H1 (cell line): ENCODE results near the gene KLHL18. TPM values are rescaled to one million over a fixed set of nuclear protein-coding genes. Genes with fewer than 3 reads are reported as not detected.

Experiments
- CTCF ChIA-PET: fragments of 300-600 bp; sonication (Branson Sonifier 250); formaldehyde crosslinking; loops from one replicate; lab custom pipeline; 2021; ENCODE audit not compliant: partially characterized antibody; lab: Charles Lee
- POLR2A ChIA-PET: fragments of 300-600 bp; sonication (Branson Sonifier 250); formaldehyde crosslinking; loops from one replicate; lab custom pipeline; 2021; ENCODE audit warnings: inconsistent platforms; ENCODE audit not compliant: partially characterized antibody; lab: Charles Lee
- DNase-seq, 2 experiments: peaks; one replicate each; pipeline versions ENCODE4 v3.0.0 to v3.0.0-alpha.2; 2010 to 2022; ENCODE audit warnings: low spot score in 2 of 2, low read depth in 1 of 2, mixed read lengths in 1 of 2
- FAIRE-seq: peaks from 2 replicates; lab custom pipeline; 2011; peaks lifted over from hg19 to GRCh38; lab: Jason Lieb, UNC
- H2AFZ ChIP-seq: 2 replicates; pipeline ENCODE4 v1.8.1; 2012; ENCODE audit warnings: low read length, inconsistent platforms
- H2AK5ac ChIP-seq: 2 replicates; pipeline ENCODE4 v1.6.1; 2013; ENCODE audit warnings: low read depth, low read length
- H2BK120ac ChIP-seq: replicated peaks from 2 replicates; pipeline ENCODE3; 2013; ENCODE audit warnings: low read depth, low read length, inconsistent platforms
- H2BK12ac ChIP-seq: 2 replicates; pipeline ENCODE4 v1.6.1; 2013; ENCODE audit warnings: low read depth, low read length
- H2BK15ac ChIP-seq: 2 replicates; pipeline ENCODE4 v1.6.1; 2013; ENCODE audit warnings: low read length
- H2BK20ac ChIP-seq: 2 replicates; pipeline ENCODE4 v1.6.1; 2013; ENCODE audit warnings: low read length
- H2BK5ac ChIP-seq: 2 replicates; pipeline ENCODE4 v1.6.1; 2013; ENCODE audit warnings: low read depth, low read length
- H3K14ac ChIP-seq: 2 replicates; pipeline ENCODE4 v1.6.1; 2013; ENCODE audit warnings: inconsistent platforms; ENCODE audit not compliant: insufficient read length
- H3K18ac ChIP-seq: 2 replicates; pipeline ENCODE4 v1.6.1; 2013; ENCODE audit warnings: low read length; ENCODE audit errors: extremely low read depth
- H3K23ac ChIP-seq: 2 replicates; pipeline ENCODE4 v1.6.1; 2013; ENCODE audit warnings: inconsistent platforms; ENCODE audit not compliant: insufficient read length
- H3K23me2 ChIP-seq: 2 replicates; pipeline ENCODE4 v1.6.1; 2013; ENCODE audit warnings: low read depth, low read length
- H3K27ac ChIP-seq: 2 replicates; pipeline ENCODE4 v1.6.1; 2011; ENCODE audit warnings: low read depth, low read length, inconsistent platforms
- H3K27me3 ChIP-seq, 4 experiments: replicated peaks in 1 of 4; 1 replicate in 1 of 4; 2 replicates in 3 of 4; pipeline versions ENCODE4 v1.6.1 to v1.8.1; 2011 to 2013; ENCODE audit warnings: low read length in 3 of 4, mild to moderate bottlenecking in 3 of 4, inconsistent platforms in 2 of 4, mixed read lengths in 2 of 4, moderate library complexity in 1 of 4; ENCODE audit not compliant: control insufficient read depth in 3 of 4, insufficient read depth in 3 of 4; ENCODE audit errors: extremely low read depth in 1 of 4
- H3K36me3 ChIP-seq, 4 experiments: 2 replicates each; pipeline versions ENCODE4 v1.6.1 to v1.8.1; 2011 to 2013; ENCODE audit warnings: mild to moderate bottlenecking in 4 of 4, low read length in 3 of 4, moderate library complexity in 2 of 4, control low read depth in 1 of 4, inconsistent platforms in 1 of 4; ENCODE audit not compliant: insufficient read depth in 4 of 4, control insufficient read depth in 2 of 4
- H3K4ac ChIP-seq: replicated peaks from 2 replicates; pipeline ENCODE3; 2013; ENCODE audit warnings: low read length, low read depth, mixed read lengths, inconsistent platforms; ENCODE audit not compliant: insufficient read length
- H3K4me1 ChIP-seq, 4 experiments: replicated peaks in 1 of 4; 1 replicate in 1 of 4; 2 replicates in 3 of 4; pipeline versions ENCODE4 v1.6.1 to v1.8.1; 2011 to 2013; ENCODE audit warnings: low read length in 3 of 4, inconsistent platforms in 2 of 4, mixed read lengths in 1 of 4; ENCODE audit not compliant: insufficient read depth in 4 of 4, control insufficient read depth in 3 of 4
- H3K4me2 ChIP-seq, 2 experiments: 2 replicates each; pipeline versions ENCODE4 v1.6.1 to v1.8.1; 2011 to 2013; ENCODE audit warnings: low read depth in 2 of 2, low read length in 2 of 2, control low read depth in 1 of 2, inconsistent platforms in 1 of 2, mild to moderate bottlenecking in 1 of 2; ENCODE audit not compliant: insufficient read depth in 1 of 2
- H3K4me3 ChIP-seq, 4 experiments: fragments of 200-600, 300-600 bp in 1 of 4; sonication (generic), shearing (Covaris generic), sonication (Bioruptor Twin) in 1 of 4; 2 replicates each; pipeline versions ENCODE4 v1.5.1 to v1.8.1; 2011 to 2016; ENCODE audit warnings: low read length in 4 of 4, low read depth in 3 of 4, control low read depth in 2 of 4, inconsistent platforms in 2 of 4, mild to moderate bottlenecking in 2 of 4, mixed read lengths in 1 of 4, moderate library complexity in 1 of 4; ENCODE audit not compliant: insufficient read depth in 2 of 4; ENCODE audit errors: extremely low read depth in 1 of 4
- H3K56ac ChIP-seq: replicated peaks from 2 replicates; pipeline ENCODE3; 2013; ENCODE audit warnings: low read depth, mild to moderate bottlenecking, mixed read lengths, low read length, inconsistent platforms; ENCODE audit not compliant: insufficient read length
- H3K79me1 ChIP-seq: 2 replicates; pipeline ENCODE4 v1.6.1; 2013; ENCODE audit warnings: low read depth, low read length, control low read depth
- H3K79me2 ChIP-seq, 2 experiments: 2 replicates each; pipeline versions ENCODE4 v1.6.1 to v1.8.1; 2012 to 2013; ENCODE audit warnings: low read length in 2 of 2, mild to moderate bottlenecking in 2 of 2, inconsistent platforms in 1 of 2; ENCODE audit not compliant: insufficient read depth in 2 of 2, control insufficient read depth in 1 of 2
- H3K9ac ChIP-seq, 4 experiments: replicated peaks in 1 of 4; 1 replicate in 1 of 4; 2 replicates in 3 of 4; pipeline versions ENCODE4 v1.6.1 to v1.8.1; 2011 to 2013; ENCODE audit warnings: low read depth in 3 of 4, low read length in 3 of 4, control low read depth in 2 of 4, mild to moderate bottlenecking in 2 of 4, moderate library complexity in 2 of 4, inconsistent platforms in 1 of 4; ENCODE audit errors: extremely low read depth in 1 of 4
- H3K9me3 ChIP-seq, 2 experiments: 2 replicates each; pipeline versions ENCODE4 v1.6.1 to v1.8.1; 2012 to 2013; ENCODE audit warnings: mild to moderate bottlenecking in 2 of 2, moderate library complexity in 2 of 2, control low read depth in 1 of 2, inconsistent platforms in 1 of 2, low read depth in 1 of 2, low read length in 1 of 2, mixed read lengths in 1 of 2; ENCODE audit not compliant: insufficient read depth in 2 of 2
- H4K20me1 ChIP-seq, 2 experiments: replicated peaks in 1 of 2; 2 replicates each; pipeline versions ENCODE3 to v1.8.1; 2011 to 2013; ENCODE audit warnings: inconsistent platforms in 2 of 2, low read length in 2 of 2, mild to moderate bottlenecking in 1 of 2; ENCODE audit not compliant: insufficient read depth in 2 of 2, control insufficient read depth in 1 of 2
- H4K5ac ChIP-seq: 2 replicates; pipeline ENCODE4 v1.6.1; 2013; ENCODE audit warnings: low read length, low read depth, mixed read lengths, inconsistent platforms; ENCODE audit not compliant: insufficient read length
- H4K8ac ChIP-seq: 2 replicates; pipeline ENCODE4 v1.8.0; 2013; ENCODE audit warnings: mild to moderate bottlenecking, moderate library complexity, low read length, inconsistent platforms; ENCODE audit not compliant: insufficient read depth; ENCODE audit errors: extremely low read depth
- H4K91ac ChIP-seq: replicated peaks from 2 replicates; pipeline ENCODE3; 2013; ENCODE audit warnings: low read length, mixed read lengths, inconsistent platforms; ENCODE audit not compliant: insufficient read length
- EP300 ChIP-seq, 2 experiments: IDR thresholded peaks; 1 replicate in 1 of 2; 2 replicates in 1 of 2; pipeline ENCODE4 v1.6.1; 2011 to 2012; ENCODE audit warnings: low read depth in 2 of 2, low read length in 2 of 2, mild to moderate bottlenecking in 2 of 2, borderline replicate concordance in 1 of 2, inconsistent platforms in 1 of 2, moderate library complexity in 1 of 2
- KDM1A ChIP-seq: fragments of 200-600, 300-600 bp; sonication (generic); IDR thresholded peaks from 2 replicates; pipeline ENCODE4 v1.7.1; 2016; ENCODE audit warnings: mild to moderate bottlenecking, low read length, borderline replicate concordance
- KDM4A ChIP-seq: IDR thresholded peaks from one replicate; pipeline ENCODE4 v1.7.1; 2012; ENCODE audit warnings: low read depth, mild to moderate bottlenecking, moderate library complexity, low read length, inconsistent platforms; ENCODE audit not compliant: severe bottlenecking
- POLR2A ChIP-seq, 2 experiments: IDR thresholded peaks; 1 replicate in 1 of 2; 2 replicates in 1 of 2; pipeline ENCODE4 v1.6.1; 2011; ENCODE audit warnings: low read depth in 2 of 2, low read length in 2 of 2, mild to moderate bottlenecking in 2 of 2; ENCODE audit errors: control extremely low read depth in 1 of 2
- WGBS, 2 experiments: shearing (Covaris generic) in 1 of 2; methylation state at CpG; one replicate each; pipeline versions ENCODE4 v1.1.6 to v1.1.7; 2013 to 2015; ENCODE audit warnings: low lambda C conversion rate in 2 of 2, mixed read lengths in 2 of 2, inconsistent platforms in 1 of 2, low coverage in 1 of 2, missing lambda C conversion rate in 1 of 2; ENCODE audit not compliant: insufficient replicate concordance in 2 of 2, insufficient coverage in 1 of 2, insufficient read length in 1 of 2; ENCODE audit errors: extremely low coverage in 1 of 2, missing lambda C conversion rate in 1 of 2; 5-methylcytosine and 5-hydroxymethylcytosine counted together
- polyA plus RNA-seq, 7 experiments: library from polyadenylated mRNA; depleted of rRNA in 3 of 7; stranded (reverse) in 5 of 7; unstranded in 2 of 7; fragments of >200 nt in 5 of 7; fragments of 200-250 nt in 2 of 7; gene quantifications; 1 replicate in 5 of 7; 2 replicates in 1 of 7; 4 replicates in 1 of 7; pipeline versions ENCODE4 v1.2.1 to v1.2.3, GENCODE V29; 2011 to 2013; ENCODE audit warnings: missing spikeins in 2 of 7, mixed read lengths in 2 of 7
- total RNA-seq: library from RNA; stranded (reverse); fragmentation: NEBNext Ultra II Directional; extraction: Animal tissue kit (Norgen Biotek cat#: 25700); gene quantifications from 2 replicates; pipeline ENCODE4 v1.2.1, GENCODE V29; 2021

KLHL18 gene
- total and polyA plus RNA-seq, 2 of the 8 experiments (the other 6 are each of a cell fraction or from before 2014, with no cell fraction given): 19.9 to 31.7 TPM

- H2AFZ ChIP-seq: no peak overlapping the region
- H2BK120ac ChIP-seq: no peak overlapping the region
- H4K91ac ChIP-seq: no peak overlapping the region
- H2BK5ac ChIP-seq: no peak overlapping the region
- no peak overlapping the region for H2BK20ac ChIP-seq
- no peak overlapping the region for H3K4me2 ChIP-seq
- no peaks in the 10 kb centered on the region for H3K27me3 ChIP-seq
- no peak overlapping the region for H3K23ac ChIP-seq
- no peak for TF ChIP-seq POLR2A (IDR thresholded peaks at IDR 0.05; ENCODE audit: control extremely low read depth in 1 of 2, low read depth in 2 of 2, low read length in 2 of 2)
- TF ChIP-seq KDM4A: no peak
- no peak for TF ChIP-seq KDM1A
- TF ChIP-seq EP300 (IDR thresholded peaks at IDR 0.05; ENCODE audit: borderline replicate concordance in 1 of 2, low read depth in 2 of 2, low read length in 2 of 2): no peak
- TF ChIP-seq, all 59 proteins: peak for 0
- Histone ChIP-seq H3K14ac (no peak overlapping the region), H4K5ac (no peak overlapping the region), H3K79me1 (peaks cover 4% of the 10 kb centered on the region), H4K20me1 (peaks cover 8 to 10% of the 10 kb centered on the region in 2 experiments), H3K9ac (no peak overlapping the region), H3K4ac (no peak overlapping the region), H3K4me1 (no peaks in the 10 kb centered on the region; a peak in 1 of 7 replicates), H2BK12ac (no peak overlapping the region), H3K79me2 (peaks cover 2 to 88% of the 10 kb centered on the region in 2 experiments; a peak in 3 of 4 replicates), H3K18ac (no peak overlapping the region), H2AK5ac (no peak overlapping the region), H3K4me3 (no peak overlapping the region), H3K56ac (no peak overlapping the region), H4K8ac (no peak overlapping the region), H3K9me3 (no peaks in the 10 kb centered on the region), H3K23me2 (no peaks in the 10 kb centered on the region), H3K36me3 (peaks cover 0 to 17% (median 3%) of the 10 kb centered on the region in 4 experiments; a peak in 4 of 8 replicates), H2BK15ac (no peak overlapping the region), H3K27ac (no peak overlapping the region)
- ChIA-PET POLR2A (interaction anchor here (1.6 to 2.8 kb wide), 2 partner anchors 9 to 13 kb away, joined by 4 to 16 read pairs; partner anchors contain the start of genes KIF9 and KLHL18), CTCF (interaction anchor here (1.2 to 2.6 kb wide), 4 partner anchors 10 to 41 kb away, joined by 4 to 6 read pairs (median 4); no protein-coding TSS in a partner anchor)
- DNase-seq (no peak), FAIRE-seq (no peak)
- WGBS, 2 experiments: 92% methylated on average over 4 of the region's 4 CpGs; no CpG with 5 or more reads in 1 of the 2 experiments
Observed at GRCh38 chr3:47291158-47291753, 8.5 kb downstream of the KLHL18 start.
